Loucy (cell line): ENCODE measurements around the gene CCNJL.

Experiments used
- EZH2phosphoT487 ChIP-seq: fragments of 200-600 bp; IDR thresholded peaks from 2 replicates; pipeline ENCODE4 v1.6.1; 2018; ENCODE audit warnings: antibody characterized with exemption, mild to moderate bottlenecking, moderate library complexity, borderline replicate concordance
- TF ChIP-seq, protein P1 (sequence below): fragments of 200-600 bp; sonication (generic); conservative IDR thresholded peaks from 2 replicates; pipeline ENCODE4 v1.5.1; 2014; ENCODE audit warnings: mild to moderate bottlenecking, antibody characterized with exemption, low read length

DNA sequence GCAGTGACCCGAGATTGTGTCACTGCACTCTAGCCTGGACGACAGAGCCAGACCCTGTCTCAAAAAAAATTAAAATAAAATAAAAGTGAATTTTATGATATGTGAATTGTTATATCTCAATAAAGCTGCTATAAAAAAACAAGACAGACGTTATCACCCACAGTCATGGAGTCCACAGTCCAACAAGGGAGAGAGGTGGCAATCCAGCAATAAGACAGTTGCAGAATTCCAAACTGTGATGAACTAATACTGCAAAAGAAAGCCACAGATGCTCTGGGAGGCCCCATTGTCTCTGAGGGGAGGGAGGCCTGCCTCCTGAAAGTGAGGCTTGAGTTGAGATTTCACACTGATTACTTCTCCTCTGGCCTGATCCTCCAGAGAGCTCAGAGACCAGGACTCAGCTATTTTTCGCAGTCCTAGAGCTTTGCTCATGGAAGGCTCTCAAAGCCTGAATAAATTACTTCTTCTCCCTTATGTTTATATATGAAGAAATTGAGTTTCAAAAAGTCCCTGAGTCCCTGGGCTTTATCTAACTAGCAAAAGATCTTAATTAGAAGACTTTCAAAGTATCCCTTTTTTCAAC is 28.0 kb downstream of the CCNJL start:
- TF ChIP-seq, protein P1, sequence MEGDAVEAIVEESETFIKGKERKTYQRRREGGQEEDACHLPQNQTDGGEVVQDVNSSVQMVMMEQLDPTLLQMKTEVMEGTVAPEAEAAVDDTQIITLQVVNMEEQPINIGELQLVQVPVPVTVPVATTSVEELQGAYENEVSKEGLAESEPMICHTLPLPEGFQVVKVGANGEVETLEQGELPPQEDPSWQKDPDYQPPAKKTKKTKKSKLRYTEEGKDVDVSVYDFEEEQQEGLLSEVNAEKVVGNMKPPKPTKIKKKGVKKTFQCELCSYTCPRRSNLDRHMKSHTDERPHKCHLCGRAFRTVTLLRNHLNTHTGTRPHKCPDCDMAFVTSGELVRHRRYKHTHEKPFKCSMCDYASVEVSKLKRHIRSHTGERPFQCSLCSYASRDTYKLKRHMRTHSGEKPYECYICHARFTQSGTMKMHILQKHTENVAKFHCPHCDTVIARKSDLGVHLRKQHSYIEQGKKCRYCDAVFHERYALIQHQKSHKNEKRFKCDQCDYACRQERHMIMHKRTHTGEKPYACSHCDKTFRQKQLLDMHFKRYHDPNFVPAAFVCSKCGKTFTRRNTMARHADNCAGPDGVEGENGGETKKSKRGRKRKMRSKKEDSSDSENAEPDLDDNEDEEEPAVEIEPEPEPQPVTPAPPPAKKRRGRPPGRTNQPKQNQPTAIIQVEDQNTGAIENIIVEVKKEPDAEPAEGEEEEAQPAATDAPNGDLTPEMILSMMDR = no peak
- no peak for TF ChIP-seq EZH2phosphoT487
